PC-3 (cell line): ENCODE results near the gene PMF1. TPM values are rescaled to one million over a fixed set of nuclear protein-coding genes. Genes with fewer than 3 reads are reported as not detected.
A peak's percentile ranks its signal among the peaks of the same experiment; 100 is the strongest.

Experiments
- ATAC-seq: fragments of 200-7000 bp; cut with Tn5 transposase; 2 replicates; pipeline ENCODE4 v1.9.1; 2020; ENCODE audit warnings: mild to moderate bottlenecking, moderate library complexity
- BruUV-seq: library from RNA; stranded (reverse); fragments of 400-500 nt; replicated peaks from 2 replicates; lab custom pipeline; 2021; lab: Mats Ljungman, UMichigan
- CTCF ChIA-PET: fragments of 300-600 bp; sonication (Branson Sonifier 250); formaldehyde crosslinking; loops from one replicate; lab custom pipeline; 2022; ENCODE audit warnings: antibody characterized with exemption; lab: Charles Lee
- POLR2A ChIA-PET: fragments of 300-600 bp; sonication (Branson Sonifier 250); formaldehyde crosslinking; loops from one replicate; lab custom pipeline; 2022; ENCODE audit warnings: antibody characterized with exemption; ENCODE audit not compliant: unreplicated experiment; lab: Charles Lee
- DNase-seq: peaks from one replicate; pipeline ENCODE4 v3.0.0-alpha.2; 2015
- H2AFZ ChIP-seq: fragments of 300-600 bp; sonication (generic); 2 replicates; pipeline ENCODE4 v1.6.0; 2016; ENCODE audit warnings: antibody characterized with exemption, low read length
- H3F3A ChIP-seq: fragments of 300-600 bp; sonication (generic); one replicate; pipeline ENCODE4 v1.6.0; 2017; ENCODE audit warnings: antibody characterized with exemption, low read length, control low read depth, mild to moderate bottlenecking; ENCODE audit not compliant: unreplicated experiment
- H3K27ac ChIP-seq: fragments of 300-600 bp; sonication (generic); 2 replicates; pipeline ENCODE4 v1.5.1; 2016; ENCODE audit warnings: mild to moderate bottlenecking, low read length
- H3K27me3 ChIP-seq: fragments of 300-600 bp; sonication (generic); 2 replicates; pipeline ENCODE4 v1.6.1; 2016; ENCODE audit warnings: low read length, mixed read lengths
- H3K36me3 ChIP-seq: fragments of 300-600 bp; sonication (generic); 2 replicates; pipeline ENCODE4 v1.6.1; 2016; ENCODE audit warnings: low read depth, mixed run types, low read length, mixed read lengths
- H3K4me1 ChIP-seq: fragments of 300-600 bp; sonication (generic); 2 replicates; pipeline ENCODE4 v1.5.1; 2016; ENCODE audit warnings: low read length; ENCODE audit not compliant: insufficient read depth
- H3K4me2 ChIP-seq: fragments of 300-600 bp; sonication (generic); 2 replicates; pipeline ENCODE4 v1.6.0; 2016; ENCODE audit warnings: low read length
- H3K4me3 ChIP-seq: fragments of 300-600 bp; sonication (generic); 2 replicates; pipeline ENCODE4 v1.5.1; 2016; ENCODE audit warnings: mild to moderate bottlenecking, low read length, mixed read lengths
- H3K79me2 ChIP-seq: fragments of 300-600 bp; sonication (generic); 2 replicates; pipeline ENCODE4 v1.6.1; 2017; ENCODE audit warnings: low read length, mixed read lengths
- H3K9ac ChIP-seq: fragments of 300-600 bp; sonication (generic); 2 replicates; pipeline ENCODE4 v1.6.0; 2016; ENCODE audit warnings: mild to moderate bottlenecking, low read length
- H3K9me2 ChIP-seq: fragments of 300-600 bp; sonication (generic); replicated peaks from 2 replicates; pipeline ENCODE4 v1.6.1; 2016; ENCODE audit warnings: mixed run types, low read length, mixed read lengths
- H3K9me3 ChIP-seq: fragments of 300-600 bp; sonication (generic); 2 replicates; pipeline ENCODE4 v1.6.1; 2016; ENCODE audit warnings: low read length, mixed read lengths
- H4K20me1 ChIP-seq: fragments of 300-600 bp; sonication (generic); 2 replicates; pipeline ENCODE4 v1.6.1; 2016; ENCODE audit warnings: low read length, mixed read lengths
- EZH2 ChIP-seq: fragments of 300-600 bp; sonication (generic); IDR thresholded peaks from one replicate; pipeline ENCODE4 v1.6.1; 2017; ENCODE audit warnings: antibody characterized with exemption, mild to moderate bottlenecking, low read length; ENCODE audit not compliant: unreplicated experiment
- EZH2phosphoT487 ChIP-seq: fragments of 300-600 bp; sonication (generic); IDR thresholded peaks from 2 replicates; pipeline ENCODE4 v1.6.1; 2018; ENCODE audit warnings: mild to moderate bottlenecking, antibody characterized with exemption, low read length, borderline replicate concordance
- intact Hi-C: fragments of 100-400 bp; cut with micrococcal nuclease; formaldehyde crosslinking; loops from 2 replicates; pipeline ENCODE4 v1.9.0; 2023
- total RNA-seq: library from RNA; depleted of rRNA; stranded (reverse); fragments of >200 nt; gene quantifications from 2 replicates; pipeline ENCODE4 v1.2.3, GENCODE V29; 2014
- TF ChIP-seq, protein P1 (sequence below): fragments of 300-600 bp; sonication (generic); conservative IDR thresholded peaks from 2 replicates; pipeline ENCODE4 v1.5.1; 2017; ENCODE audit warnings: antibody characterized with exemption, low read depth, mild to moderate bottlenecking, low read length

Gene PMF1
- total RNA-seq, 1 experiment from 2014 or later = 131 TPM

DNA sequence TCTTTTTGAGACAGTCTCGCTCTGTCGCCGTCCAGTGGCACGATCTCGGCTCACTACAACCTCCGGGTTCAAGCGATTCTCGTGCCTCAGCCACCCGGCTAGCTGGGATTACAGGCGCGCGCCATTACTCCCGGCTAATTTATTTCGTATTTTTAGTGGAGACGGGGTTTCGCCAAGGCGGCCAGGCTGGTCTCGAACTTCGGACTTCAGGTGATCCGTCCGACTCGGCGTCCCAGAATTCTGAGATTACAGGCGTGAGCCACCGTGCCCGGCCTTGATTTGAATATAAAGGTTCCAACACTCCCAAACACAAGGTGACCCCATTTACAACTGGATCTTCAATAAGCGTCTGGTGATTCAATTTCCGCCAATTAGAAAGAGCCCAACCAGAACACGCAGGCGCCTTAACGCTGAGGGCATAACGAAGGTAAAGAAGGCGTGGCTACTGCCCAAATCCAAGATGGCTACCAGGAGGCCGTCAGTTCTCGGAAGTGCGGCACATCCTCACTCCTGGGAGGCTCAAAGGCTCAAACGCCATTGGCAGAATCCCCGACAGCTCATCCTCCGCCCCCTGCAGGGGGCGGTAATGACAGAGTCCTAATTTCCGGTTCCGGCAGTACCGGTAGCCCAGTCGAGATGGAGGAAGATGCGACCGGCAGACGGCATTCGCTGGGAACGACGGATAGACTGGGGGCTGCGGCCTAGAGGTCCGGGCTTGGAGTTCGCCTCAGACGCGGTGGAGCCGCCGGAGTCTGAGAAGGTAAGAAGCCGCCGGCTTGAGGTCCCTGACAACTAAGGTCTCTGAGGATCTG lies 19.1 kb upstream of the PMF1 start, which contains the start of gene SLC25A44:
TSS of gene SLC25A44 (plus strand) at position 617 of the 812 bp plus-strand sequence. CDS start 5,744 bp downstream, outside the sequence.
- TSS peak; percentile 91 for BruUV-seq
- H3K4me2 ChIP-seq = peak within 1 kb of the TSS; percentile 90
- no peaks in the 10 kb centered on the region for H3F3A ChIP-seq
- no peaks in the 10 kb centered on the region for H3K27me3 ChIP-seq
- H2AFZ ChIP-seq = peak within 1 kb of the TSS; percentile 86
- intact Hi-C loops = loop anchor here (1.0 kb wide), 1 partner anchor 47 kb away; no protein-coding TSS in a partner anchor
- peak within 1 kb of the TSS; percentile 67 for H3K27ac ChIP-seq
- H3K4me3 ChIP-seq = peak within 1 kb of the TSS; percentile 87
- ChIA-PET CTCF (interaction anchor here (0.7 to 1.5 kb wide), 2 partner anchors 31 to 113 kb away, joined by 3 to 17 read pairs; no protein-coding TSS in a partner anchor), POLR2A (interaction anchor here (0.5 to 2.0 kb wide), 6 partner anchors 19 to 231 kb away, joined by 3 to 13 read pairs (median 4); partner anchors contain the start of genes PMF1 and SEMA4A)
- peaks cover 53% of the 10 kb centered on the region for H3K79me2 ChIP-seq
- peak; percentile 98 for ATAC-seq
- no peaks in the 10 kb centered on the region; the same call in 1 of the 2 replicates for H4K20me1 ChIP-seq
- no peak for TF ChIP-seq EZH2
- TF ChIP-seq, protein P1, sequence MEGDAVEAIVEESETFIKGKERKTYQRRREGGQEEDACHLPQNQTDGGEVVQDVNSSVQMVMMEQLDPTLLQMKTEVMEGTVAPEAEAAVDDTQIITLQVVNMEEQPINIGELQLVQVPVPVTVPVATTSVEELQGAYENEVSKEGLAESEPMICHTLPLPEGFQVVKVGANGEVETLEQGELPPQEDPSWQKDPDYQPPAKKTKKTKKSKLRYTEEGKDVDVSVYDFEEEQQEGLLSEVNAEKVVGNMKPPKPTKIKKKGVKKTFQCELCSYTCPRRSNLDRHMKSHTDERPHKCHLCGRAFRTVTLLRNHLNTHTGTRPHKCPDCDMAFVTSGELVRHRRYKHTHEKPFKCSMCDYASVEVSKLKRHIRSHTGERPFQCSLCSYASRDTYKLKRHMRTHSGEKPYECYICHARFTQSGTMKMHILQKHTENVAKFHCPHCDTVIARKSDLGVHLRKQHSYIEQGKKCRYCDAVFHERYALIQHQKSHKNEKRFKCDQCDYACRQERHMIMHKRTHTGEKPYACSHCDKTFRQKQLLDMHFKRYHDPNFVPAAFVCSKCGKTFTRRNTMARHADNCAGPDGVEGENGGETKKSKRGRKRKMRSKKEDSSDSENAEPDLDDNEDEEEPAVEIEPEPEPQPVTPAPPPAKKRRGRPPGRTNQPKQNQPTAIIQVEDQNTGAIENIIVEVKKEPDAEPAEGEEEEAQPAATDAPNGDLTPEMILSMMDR = peak; percentile 43
- TF ChIP-seq EZH2phosphoT487 = no peak
- peak within 1 kb of the TSS; percentile 82 for H3K9ac ChIP-seq
- H3K36me3 ChIP-seq = peaks cover 7% of the 10 kb centered on the region; the same call in 1 of the 2 replicates
- peaks cover 6% of the 10 kb centered on the region for H3K4me1 ChIP-seq
- H3K9me2 ChIP-seq = no peaks in the 10 kb centered on the region
- peak; percentile 100 for DNase-seq
- H3K9me3 ChIP-seq = no peaks in the 10 kb centered on the region

DNA sequence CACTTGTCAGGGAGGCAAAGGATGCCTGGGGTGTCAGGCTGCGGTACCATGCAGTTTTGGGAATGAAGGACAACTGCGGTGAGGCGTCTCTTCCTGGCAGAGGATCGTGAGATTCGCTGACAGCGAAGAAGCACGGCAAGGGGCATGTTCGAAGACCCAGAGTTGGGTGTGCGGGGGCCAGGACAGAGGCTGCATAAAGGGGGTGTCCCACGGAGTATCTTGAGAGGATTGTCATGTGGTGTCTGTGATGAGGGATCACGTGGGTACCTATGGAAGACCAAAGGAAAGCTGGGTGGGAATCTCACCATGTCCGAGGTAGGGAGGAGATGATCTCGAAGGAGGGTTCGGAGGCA lies 18.5 kb upstream of the PMF1 start:
- H3K9ac ChIP-seq = peak overlapping the region; percentile 75
- no peaks in the 10 kb centered on the region for H3K9me2 ChIP-seq
- peak overlapping the region; percentile 90 for H3K4me2 ChIP-seq
- no peaks in the 10 kb centered on the region for H3F3A ChIP-seq
- TF ChIP-seq, protein P1 = no peak
- TF ChIP-seq EZH2 = no peak
- TF ChIP-seq EZH2phosphoT487 = no peak
- peak overlapping the region; percentile 36 for H2AFZ ChIP-seq
- no peaks in the 10 kb centered on the region; the same call in 1 of the 2 replicates for H4K20me1 ChIP-seq
- CTCF ChIA-PET = interaction anchor here (0.5 to 1.5 kb wide), 2 partner anchors 31 to 160 kb away, joined by 5 to 17 read pairs; no protein-coding TSS in a partner anchor
- TSS peak; percentile 86 for BruUV-seq
- H3K27ac ChIP-seq = no peak overlapping the region
- DNase-seq (peak; percentile 12), ATAC-seq (peak; percentile 5)
- no peaks in the 10 kb centered on the region for H3K27me3 ChIP-seq
- H3K36me3 ChIP-seq = peaks cover 7% of the 10 kb centered on the region; the same call in 1 of the 2 replicates
- intact Hi-C loops = loop anchor here (1.0 kb wide), 1 partner anchor 48 kb away; no protein-coding TSS in a partner anchor
- POLR2A ChIA-PET = interaction anchor here (0.7 to 2.0 kb wide), 2 partner anchors 19 to 41 kb away, joined by 4 to 13 read pairs; partner anchors contain the start of genes PMF1 and SEMA4A
- peak overlapping the region; percentile 87 for H3K4me3 ChIP-seq
- peaks cover 59% of the 10 kb centered on the region for H3K79me2 ChIP-seq
- peaks cover 6% of the 10 kb centered on the region for H3K4me1 ChIP-seq
- H3K9me3 ChIP-seq = no peaks in the 10 kb centered on the region
